Measurements from ENCODE around the gene LRWD1.
"Not testable (repeated sequence)": the region's sequence is repeated elsewhere in the genome, so short reads cannot be mapped to it uniquely, and the experiment has no call there.

The LRWD1 gene

GRCh38 chr7:102472126-102473041 is 7.6 kb downstream of the LRWD1 start:
- TF ChIP-seq CTCF (IDR thresholded peaks at IDR 0.05; ENCODE audit: low read depth, low read length, missing control alignments), result no peak
- H3K27ac ChIP-seq, result no peak overlapping the region
- in situ Hi-C loops (cut with HindIII; ENCODE audit: low pct_ligation_motif_present, low sequenced_read_pairs), result no loop called here
- H3K4me3 ChIP-seq (ENCODE audit: low read depth, low read length), result no peak overlapping the region
- H3K36me3 ChIP-seq (replicated peaks), result peaks cover 31% of the 10 kb centered on the region
- DNase-seq, result no peak
- H3K27me3 ChIP-seq (replicated peaks), result no peaks in the 10 kb centered on the region

- TF ChIP-seq CTCF (IDR thresholded peaks at IDR 0.05; ENCODE audit: low read depth, low read length, missing control alignments), result no peak
- Histone ChIP-seq H3K36me3 (replicated peaks) (peaks cover 23% of the 10 kb centered on the region), H3K27me3 (replicated peaks) (no peaks in the 10 kb centered on the region), H3K4me3 (ENCODE audit: low read depth, low read length) (no peak overlapping the region), H3K27ac (no peak overlapping the region)
- in situ Hi-C loops (cut with HindIII; ENCODE audit: low pct_ligation_motif_present, low sequenced_read_pairs), result no loop called here
- DNase-seq, result no peak
Measured at GRCh38 chr7:102473271-102473991, 8.6 kb downstream of the LRWD1 start.

GRCh38 chr7:102474116-102474515 is 9.3 kb downstream of the LRWD1 start:
- peaks cover 21% of the 10 kb centered on the region for H3K36me3 ChIP-seq (replicated peaks)
- in situ Hi-C loops (cut with HindIII; ENCODE audit: low pct_ligation_motif_present, low sequenced_read_pairs); H3K27ac ChIP-seq; DNase-seq; H3K27me3 ChIP-seq (replicated peaks); H3K4me3 ChIP-seq (ENCODE audit: low read depth, low read length): not testable (repeated sequence)

GRCh38 chr7:102474736-102475435 is 10.1 kb downstream of the LRWD1 start:
- peaks cover 21% of the 10 kb centered on the region for H3K36me3 ChIP-seq (replicated peaks)
- DNase-seq; H3K27me3 ChIP-seq (replicated peaks); H3K4me3 ChIP-seq (ENCODE audit: low read depth, low read length); in situ Hi-C loops (cut with HindIII; ENCODE audit: low pct_ligation_motif_present, low sequenced_read_pairs); H3K27ac ChIP-seq: not testable (repeated sequence)

GRCh38 chr7:102478314-102479208 is 13.8 kb downstream of the LRWD1 start, which contains the start of gene POLR2J:
Gene POLR2J, minus strand, starts transcription at chr7:102478922. Its CDS starts 62 bp downstream, at chr7:102478860.
- H3K36me3 ChIP-seq (replicated peaks); H3K27me3 ChIP-seq (replicated peaks); in situ Hi-C loops (cut with HindIII; ENCODE audit: low pct_ligation_motif_present, low sequenced_read_pairs): not testable (repeated sequence)
- H3K4me3 ChIP-seq (ENCODE audit: low read depth, low read length), result peak within 1 kb of the TSS; percentile 43
- peak; percentile 86 for DNase-seq
- peak within 1 kb of the TSS; percentile 47 for H3K27ac ChIP-seq

GRCh38 chr7:102479209-102479584 is 14.4 kb downstream of the LRWD1 start:
- H3K4me3 ChIP-seq (ENCODE audit: low read depth, low read length); in situ Hi-C loops (cut with HindIII; ENCODE audit: low pct_ligation_motif_present, low sequenced_read_pairs); DNase-seq: not testable (repeated sequence)

GRCh38 chr7:102479982-102480637 is 15.3 kb downstream of the LRWD1 start:
- in situ Hi-C loops (cut with HindIII; ENCODE audit: low pct_ligation_motif_present, low sequenced_read_pairs); H3K27ac ChIP-seq; H3K27me3 ChIP-seq (replicated peaks); H3K36me3 ChIP-seq (replicated peaks); H3K4me3 ChIP-seq (ENCODE audit: low read depth, low read length): not testable (repeated sequence)
- DNase-seq, result peak; percentile 49
- peak; percentile 50 for TF ChIP-seq CTCF (IDR thresholded peaks at IDR 0.05; ENCODE audit: low read depth, low read length, missing control alignments)

More at GRCh38 chr7:102479209-102479584, 14.4 kb downstream of the LRWD1 start:
- H3K27ac ChIP-seq; H3K27me3 ChIP-seq (replicated peaks); H3K36me3 ChIP-seq (replicated peaks): not testable (repeated sequence)

- H3K27ac ChIP-seq; H3K36me3 ChIP-seq (replicated peaks); in situ Hi-C loops (cut with HindIII; ENCODE audit: low pct_ligation_motif_present, low sequenced_read_pairs); H3K27me3 ChIP-seq (replicated peaks); H3K4me3 ChIP-seq (ENCODE audit: low read depth, low read length); DNase-seq: not testable (repeated sequence)
Measured at GRCh38 chr7:102481962-102482361, 17.2 kb downstream of the LRWD1 start.

GRCh38 chr7:102484317-102484716 is 19.5 kb downstream of the LRWD1 start:
- H3K27me3 ChIP-seq (replicated peaks); H3K4me3 ChIP-seq (ENCODE audit: low read depth, low read length); in situ Hi-C loops (cut with HindIII; ENCODE audit: low pct_ligation_motif_present, low sequenced_read_pairs); H3K27ac ChIP-seq; DNase-seq; H3K36me3 ChIP-seq (replicated peaks): not testable (repeated sequence)

Measured in brain microvascular endothelial cell (primary cell).